PFSK-1 (cell line): ENCODE results near the gene SLC30A1.

Experiments used
- FOXP2 ChIP-seq: optimal IDR thresholded peaks from 2 replicates; pipeline ENCODE3; 2011; ENCODE audit warnings: borderline replicate concordance, control low read depth, inconsistent platforms; ENCODE audit not compliant: insufficient read depth; ENCODE audit errors: extremely low read length, extremely low read depth
- POLR2AphosphoS5 ChIP-seq: IDR thresholded peaks from 2 replicates; pipeline ENCODE4 v1.6.1; 2012; ENCODE audit warnings: low read depth, mild to moderate bottlenecking, control low read depth, low read length, moderate library complexity
- SIN3A ChIP-seq: IDR thresholded peaks from 2 replicates; pipeline ENCODE4 v1.6.1; 2012; ENCODE audit warnings: mild to moderate bottlenecking, low read length, moderate library complexity, borderline replicate concordance; ENCODE audit not compliant: insufficient read depth
- TAF1 ChIP-seq: IDR thresholded peaks from 2 replicates; pipeline ENCODE4 v1.6.1; 2012; ENCODE audit warnings: low read length, control low read depth, borderline replicate concordance; ENCODE audit not compliant: insufficient read depth
- TF ChIP-seq, protein P1 (sequence below), 2 experiments: IDR thresholded peaks; 2 replicates each; pipeline versions ENCODE4 v1.6.1 to v1.8.0; 2011 to 2012; ENCODE audit warnings: low read depth in 2 of 2, low read length in 2 of 2, control low read depth in 1 of 2, inconsistent platforms in 1 of 2, mild to moderate bottlenecking in 1 of 2, moderate library complexity in 1 of 2; ENCODE audit not compliant: insufficient read depth in 1 of 2

Gene SLC30A1

GRCh38 chr1:211621447-211622198, 42.7 kb upstream of the SLC30A1 start:
- no peak for TF ChIP-seq POLR2AphosphoS5
- no peak for TF ChIP-seq FOXP2
- TF ChIP-seq, protein P1, sequence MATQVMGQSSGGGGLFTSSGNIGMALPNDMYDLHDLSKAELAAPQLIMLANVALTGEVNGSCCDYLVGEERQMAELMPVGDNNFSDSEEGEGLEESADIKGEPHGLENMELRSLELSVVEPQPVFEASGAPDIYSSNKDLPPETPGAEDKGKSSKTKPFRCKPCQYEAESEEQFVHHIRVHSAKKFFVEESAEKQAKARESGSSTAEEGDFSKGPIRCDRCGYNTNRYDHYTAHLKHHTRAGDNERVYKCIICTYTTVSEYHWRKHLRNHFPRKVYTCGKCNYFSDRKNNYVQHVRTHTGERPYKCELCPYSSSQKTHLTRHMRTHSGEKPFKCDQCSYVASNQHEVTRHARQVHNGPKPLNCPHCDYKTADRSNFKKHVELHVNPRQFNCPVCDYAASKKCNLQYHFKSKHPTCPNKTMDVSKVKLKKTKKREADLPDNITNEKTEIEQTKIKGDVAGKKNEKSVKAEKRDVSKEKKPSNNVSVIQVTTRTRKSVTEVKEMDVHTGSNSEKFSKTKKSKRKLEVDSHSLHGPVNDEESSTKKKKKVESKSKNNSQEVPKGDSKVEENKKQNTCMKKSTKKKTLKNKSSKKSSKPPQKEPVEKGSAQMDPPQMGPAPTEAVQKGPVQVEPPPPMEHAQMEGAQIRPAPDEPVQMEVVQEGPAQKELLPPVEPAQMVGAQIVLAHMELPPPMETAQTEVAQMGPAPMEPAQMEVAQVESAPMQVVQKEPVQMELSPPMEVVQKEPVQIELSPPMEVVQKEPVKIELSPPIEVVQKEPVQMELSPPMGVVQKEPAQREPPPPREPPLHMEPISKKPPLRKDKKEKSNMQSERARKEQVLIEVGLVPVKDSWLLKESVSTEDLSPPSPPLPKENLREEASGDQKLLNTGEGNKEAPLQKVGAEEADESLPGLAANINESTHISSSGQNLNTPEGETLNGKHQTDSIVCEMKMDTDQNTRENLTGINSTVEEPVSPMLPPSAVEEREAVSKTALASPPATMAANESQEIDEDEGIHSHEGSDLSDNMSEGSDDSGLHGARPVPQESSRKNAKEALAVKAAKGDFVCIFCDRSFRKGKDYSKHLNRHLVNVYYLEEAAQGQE (IDR thresholded peaks at IDR 0.05; ENCODE audit: insufficient read depth in 1 of 2, low read depth in 2 of 2, low read length in 2 of 2), result no peak
- no peak for TF ChIP-seq SIN3A
- no peak for TF ChIP-seq TAF1

DNA sequence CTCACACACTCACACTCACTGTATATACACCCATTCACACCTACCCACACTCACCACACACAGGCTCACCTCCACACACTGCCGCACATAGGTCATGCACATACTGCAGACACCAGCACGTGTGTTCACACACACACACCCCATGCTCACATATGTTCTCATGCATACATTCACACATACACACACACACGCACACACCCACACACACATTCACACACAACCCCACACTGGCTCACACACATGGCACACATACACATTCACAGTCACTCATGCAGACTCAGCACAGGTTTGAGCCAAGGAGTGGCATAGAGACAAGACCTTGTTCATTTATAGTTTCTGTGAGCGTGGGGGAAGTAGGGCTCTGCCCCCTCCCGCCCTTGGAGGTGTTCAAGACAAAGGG, 41.1 kb upstream of the SLC30A1 start:
- TF ChIP-seq, protein P1 (IDR thresholded peaks at IDR 0.05; ENCODE audit: insufficient read depth in 1 of 2, low read depth in 2 of 2, low read length in 2 of 2), result no peak
- no peak for TF ChIP-seq SIN3A
- TF ChIP-seq FOXP2, result no peak
- TF ChIP-seq TAF1, result no peak
- TF ChIP-seq POLR2AphosphoS5, result no peak

- TF ChIP-seq TAF1, result no peak
- no peak for TF ChIP-seq SIN3A
- TF ChIP-seq POLR2AphosphoS5, result no peak
- TF ChIP-seq, protein P1 (IDR thresholded peaks at IDR 0.05; ENCODE audit: insufficient read depth in 1 of 2, low read depth in 2 of 2, low read length in 2 of 2), result no peak
- no peak for TF ChIP-seq FOXP2
These were observed 40.4 kb upstream of the SLC30A1 start for GRCh38 chr1:211619033-211619996.

GRCh38 chr1:211616965-211617297, 38.0 kb upstream of the SLC30A1 start:
- TF ChIP-seq, protein P1 (IDR thresholded peaks at IDR 0.05; ENCODE audit: insufficient read depth in 1 of 2, low read depth in 2 of 2, low read length in 2 of 2), result no peak
- no peak for TF ChIP-seq SIN3A
- TF ChIP-seq FOXP2, result no peak
- TF ChIP-seq POLR2AphosphoS5, result no peak
- TF ChIP-seq TAF1, result no peak
